ENCODE data around the gene GABRA4. TPM values are rescaled to one million over a fixed set of nuclear protein-coding genes. Genes with fewer than 3 reads are reported as not detected.

The GABRA4 gene
- total RNA-seq, 1 donor from 2014 or later = not detected

DNA sequence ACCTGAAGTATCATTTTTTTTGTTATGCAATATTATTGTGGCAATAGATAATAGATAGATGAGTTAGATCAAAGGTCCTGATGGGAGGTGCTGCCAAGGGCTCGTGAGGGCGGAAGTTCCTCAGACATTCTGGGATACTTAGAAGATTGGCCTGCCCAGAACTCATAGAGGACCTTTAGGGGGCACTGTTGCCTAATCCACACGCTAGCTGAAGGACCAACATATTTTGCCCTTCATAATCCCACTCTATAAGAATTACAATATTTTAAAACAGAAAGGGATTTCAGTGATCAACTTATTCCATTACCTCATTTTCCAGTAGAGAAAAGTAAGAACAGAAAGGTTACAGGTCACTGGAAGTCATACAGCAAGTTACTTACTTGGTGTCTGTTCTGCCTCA lies 61.4 kb downstream of the GABRA4 start:
- no peak for DNase-seq (ENCODE audit: low spot score)

DNA sequence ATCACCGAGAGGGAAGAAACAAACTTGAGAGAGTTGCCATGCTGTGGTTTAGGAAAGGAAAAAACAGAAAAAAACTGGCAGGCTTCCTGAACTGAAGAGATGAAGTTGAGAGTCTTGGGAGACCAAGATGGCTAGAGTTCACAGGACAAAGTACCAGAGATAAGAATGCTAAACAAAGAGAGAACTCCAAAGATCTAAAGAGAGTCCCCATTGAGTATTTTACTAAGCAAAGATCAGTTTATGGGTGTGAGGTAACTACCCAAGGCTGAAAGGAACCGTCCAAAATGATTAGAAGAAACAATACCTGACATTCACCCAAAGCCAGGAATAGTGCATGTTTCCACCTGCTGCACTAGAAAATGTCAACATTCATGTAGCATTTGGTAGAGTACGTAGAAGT lies 62.5 kb downstream of the GABRA4 start:
- no peak for DNase-seq (ENCODE audit: low spot score)

DNA sequence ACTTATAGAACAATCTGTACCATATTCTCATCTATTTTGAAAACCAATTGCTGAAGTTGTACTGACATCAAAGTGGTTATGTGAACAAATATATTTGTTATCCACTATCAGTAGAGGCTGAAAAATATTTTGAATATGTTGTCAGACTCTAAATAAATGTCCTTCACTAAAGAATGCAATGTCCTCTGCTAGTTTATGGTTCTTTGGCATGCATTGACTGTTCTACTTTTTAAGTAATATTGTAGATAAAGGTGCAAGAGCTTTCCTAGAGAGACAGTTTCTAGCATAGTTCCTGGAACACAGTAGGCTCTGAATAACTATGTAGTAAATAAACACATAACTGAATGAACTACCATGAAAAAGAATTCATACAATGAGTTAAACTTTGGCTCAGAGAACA lies 66.2 kb downstream of the GABRA4 start:
- no peak for DNase-seq (ENCODE audit: low spot score)

DNA sequence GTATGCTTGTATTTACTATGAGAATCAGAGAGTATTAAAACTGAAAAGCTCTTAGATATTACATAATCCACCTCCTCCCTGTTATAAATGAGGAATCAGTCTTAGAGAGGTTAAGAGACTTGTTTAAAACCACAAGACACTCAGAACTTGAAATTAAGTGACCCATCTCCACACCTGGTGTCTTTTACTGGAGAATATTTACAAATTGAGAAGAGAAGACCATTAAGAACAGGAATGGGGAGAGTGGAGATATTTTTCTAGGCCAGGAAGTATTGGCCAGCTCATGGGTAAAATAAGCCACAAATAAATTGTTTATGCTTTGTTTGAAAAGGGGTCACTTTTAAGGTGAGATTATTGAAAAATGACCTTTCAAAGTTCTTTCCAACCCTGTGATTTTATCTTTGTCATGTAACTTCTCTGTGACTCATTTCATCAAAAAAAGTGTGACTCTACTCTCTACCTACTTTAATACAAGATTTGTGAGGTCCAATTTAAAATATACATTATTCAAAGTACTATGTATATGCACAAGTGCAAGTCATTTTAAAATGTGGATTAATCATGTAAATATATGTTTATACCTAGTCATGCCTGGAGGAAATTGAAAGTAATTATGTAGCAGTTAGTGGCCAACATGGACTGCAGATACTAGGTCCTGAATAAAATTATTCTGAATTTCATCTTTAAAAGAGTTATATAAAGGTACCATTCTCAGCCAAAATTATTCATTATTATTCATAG lies 68.4 kb downstream of the GABRA4 start:
- DNase-seq (ENCODE audit: low spot score) = no peak

DNA sequence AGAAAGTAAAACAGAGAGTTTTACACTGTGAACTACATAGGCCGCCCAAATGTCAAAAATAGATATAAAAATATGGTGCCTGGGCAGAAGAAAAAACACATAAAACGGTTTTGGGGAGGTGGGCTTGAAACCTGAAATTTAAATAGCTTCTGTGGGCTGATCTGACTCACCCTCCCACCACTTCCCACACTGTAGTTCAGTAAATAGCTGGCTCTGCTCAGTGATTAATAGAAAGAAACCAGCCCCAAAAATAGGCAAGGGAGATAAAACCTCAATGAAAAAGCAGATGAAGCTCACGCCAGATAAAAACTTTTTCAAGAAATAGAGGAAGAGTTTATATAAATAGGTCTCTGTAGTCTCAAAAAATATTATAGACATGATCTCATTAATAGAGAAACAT lies 71.2 kb downstream of the GABRA4 start:
- DNase-seq (ENCODE audit: low spot score) = no peak

DNA sequence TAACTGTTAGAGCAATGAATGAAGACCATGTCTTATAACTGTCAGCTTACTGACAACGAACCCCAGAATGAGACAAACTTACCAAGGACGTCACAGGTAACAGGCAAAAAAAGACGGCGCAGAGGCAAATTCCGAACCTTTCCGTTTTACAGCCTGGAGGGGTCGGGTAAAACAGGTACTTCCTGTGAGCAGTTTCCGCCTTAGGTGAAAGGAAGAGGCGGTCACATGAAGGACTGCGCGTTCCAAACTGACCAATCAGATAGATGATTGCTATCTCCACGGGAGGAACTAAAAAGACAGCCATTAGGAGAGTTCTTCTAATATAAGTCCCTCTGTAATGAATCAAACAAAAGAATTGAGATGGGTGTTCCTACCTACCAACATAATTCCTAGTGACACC lies 84.3 kb downstream of the GABRA4 start, which contains the start of gene COX7B2:
Gene COX7B2, minus strand, starts transcription at position 168 of the 400 bp plus-strand sequence. CDS start 174,053 bp downstream, outside the sequence.
- no peak for DNase-seq (ENCODE audit: low spot score)

DNA sequence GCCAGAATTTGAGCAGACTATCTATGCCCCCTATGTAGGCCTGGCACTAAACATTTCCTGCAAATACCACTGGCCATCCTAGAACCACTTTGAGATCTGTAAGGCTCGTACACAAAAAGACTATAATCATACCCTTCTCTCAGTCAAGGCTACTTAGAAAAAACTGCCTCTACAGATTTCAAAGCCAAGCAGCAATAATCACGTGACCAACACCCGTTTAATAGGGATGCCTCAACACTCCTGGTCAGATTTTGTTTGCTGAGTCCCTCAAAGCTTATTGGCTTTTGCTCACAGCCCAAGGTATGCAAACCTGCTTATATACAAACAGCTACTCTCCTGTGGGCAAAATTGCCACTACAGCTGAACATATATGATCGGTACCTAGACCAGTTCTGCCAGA lies 85.2 kb downstream of the GABRA4 start:
- DNase-seq (ENCODE audit: low spot score) = no peak

DNA sequence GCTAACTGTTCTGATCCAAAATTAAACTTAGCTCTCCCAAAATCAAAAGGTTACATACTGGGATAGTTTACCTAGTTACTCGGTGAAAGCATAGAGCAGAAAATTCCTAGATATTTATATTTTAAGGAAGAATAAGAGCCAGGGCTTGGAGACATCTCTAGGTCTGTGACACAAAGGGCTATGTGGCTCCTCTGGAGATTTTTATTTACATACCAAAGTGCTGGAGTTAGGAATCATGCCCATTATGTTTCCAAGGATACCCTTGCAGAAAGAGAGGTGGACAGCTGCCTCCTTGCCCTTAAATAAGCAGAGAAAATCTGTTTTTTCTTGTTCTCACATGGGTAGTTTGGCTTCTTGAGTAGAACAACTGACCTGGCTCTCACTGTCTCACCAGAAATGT lies 93.3 kb downstream of the GABRA4 start:
- DNase-seq (ENCODE audit: low spot score) = no peak

DNA sequence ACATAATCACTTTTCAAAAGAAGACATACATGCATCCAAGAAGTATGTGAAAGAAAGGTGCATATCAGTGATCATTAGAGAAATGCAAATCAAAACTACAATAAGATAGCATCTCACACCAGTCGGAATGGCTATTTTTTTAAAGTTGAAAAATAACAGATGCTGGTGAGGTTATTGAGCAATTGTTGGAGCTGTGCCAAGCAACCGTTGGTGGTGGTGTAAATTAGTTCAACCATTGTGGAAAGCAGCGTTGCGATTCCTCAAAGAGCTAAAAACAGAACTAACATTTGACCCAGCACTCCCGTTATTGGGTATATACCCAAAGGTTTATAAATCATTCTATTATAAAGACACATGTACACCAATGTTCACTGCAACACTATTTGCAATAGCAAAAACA lies 98.6 kb downstream of the GABRA4 start:
- DNase-seq (ENCODE audit: low spot score) = no peak

DNA sequence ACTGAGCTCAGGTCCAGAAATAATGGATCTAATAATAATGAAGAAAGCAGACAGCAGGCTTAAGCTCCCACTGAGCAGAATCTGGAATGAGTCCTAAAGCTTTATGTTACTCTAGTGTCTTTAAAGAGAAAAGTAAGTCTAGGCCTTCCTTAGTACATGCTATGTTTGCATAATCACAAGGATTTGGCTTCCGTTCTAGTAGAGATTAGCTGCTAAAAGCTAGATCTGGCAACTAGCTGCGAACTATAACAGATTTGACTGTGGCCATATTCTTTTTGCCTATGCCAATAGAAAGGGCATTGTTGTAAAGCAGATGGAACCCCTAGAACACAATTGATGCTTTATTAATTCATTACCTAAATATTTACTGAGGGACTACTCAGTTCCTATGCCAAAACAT lies 103.3 kb downstream of the GABRA4 start:
- DNase-seq (ENCODE audit: low spot score) = no peak

DNA sequence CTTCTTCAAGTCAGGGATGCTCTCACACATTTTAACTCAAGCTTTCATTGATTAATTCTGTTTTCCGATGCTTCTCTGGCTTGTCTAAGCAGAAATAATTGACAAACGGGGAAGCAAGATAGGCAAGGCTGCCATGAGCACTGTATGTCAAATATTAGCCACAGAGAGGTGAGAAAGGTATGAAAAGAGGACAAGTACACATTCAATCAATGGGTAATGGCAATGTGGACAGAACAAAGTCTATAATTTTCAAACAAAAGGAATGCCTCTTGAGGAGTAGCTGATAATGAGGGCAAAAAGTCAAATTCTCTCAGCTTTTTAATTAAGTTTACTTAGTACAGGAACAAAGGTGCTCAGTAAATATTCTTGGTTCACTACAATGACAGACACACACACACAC lies 104.0 kb downstream of the GABRA4 start:
- DNase-seq (ENCODE audit: low spot score) = no peak

DNA sequence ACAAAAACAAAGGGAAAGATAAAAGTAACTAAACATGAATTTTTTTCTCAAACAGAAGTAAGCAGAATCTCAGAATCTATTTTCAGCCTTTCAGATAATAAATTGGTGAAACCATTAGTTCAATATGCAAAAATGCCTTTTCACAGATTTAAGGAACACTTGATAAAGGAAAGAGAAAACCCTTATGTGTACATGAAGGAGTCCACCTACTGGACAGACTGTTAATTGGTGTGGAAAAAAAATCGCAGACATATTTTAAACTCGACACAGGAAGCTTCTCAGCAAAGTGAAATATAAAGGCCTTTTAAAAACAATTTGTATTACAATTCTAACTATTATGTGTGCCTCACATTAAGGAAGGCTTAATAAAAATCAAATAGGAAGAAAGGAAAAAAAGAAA lies 106.7 kb downstream of the GABRA4 start:
- DNase-seq (ENCODE audit: low spot score) = no peak

DNA sequence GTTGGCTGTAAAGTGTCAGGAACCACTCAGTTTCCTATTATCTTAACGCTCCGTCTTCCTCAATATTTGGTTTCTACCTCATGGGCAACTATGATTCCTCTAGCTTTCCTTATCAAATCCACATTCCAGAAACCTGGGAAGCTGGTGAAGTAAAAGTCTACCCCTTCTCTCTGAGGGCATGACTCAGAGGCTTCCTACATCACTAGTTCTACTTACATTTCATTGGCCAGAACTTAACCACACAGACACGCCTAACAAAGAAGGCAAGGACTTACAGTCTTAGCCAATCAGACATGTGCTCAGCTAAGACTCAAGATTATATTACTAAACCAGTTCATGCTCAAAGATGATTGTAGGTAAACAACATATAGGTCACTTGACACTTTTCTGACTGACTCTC lies 114.7 kb downstream of the GABRA4 start:
- no peak for DNase-seq (ENCODE audit: low spot score)

DNA sequence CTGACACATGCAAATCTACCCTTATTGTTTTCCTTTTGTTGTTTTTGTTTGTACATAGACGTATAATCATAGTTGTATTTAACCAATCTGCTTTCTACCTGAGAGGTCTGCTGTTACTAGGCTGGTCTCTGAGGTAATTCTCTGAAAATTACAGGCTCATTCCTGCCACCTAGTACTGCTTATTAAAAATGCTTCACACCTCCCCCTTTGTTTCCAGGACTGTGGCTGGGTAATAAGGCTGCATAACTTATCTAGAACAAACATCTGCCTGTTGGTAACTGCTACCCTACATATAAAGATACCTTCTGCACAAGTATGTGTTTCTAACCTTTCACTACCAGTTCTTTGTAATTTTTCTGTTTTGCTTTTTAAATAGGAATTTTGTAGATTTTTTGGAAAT lies 118.6 kb downstream of the GABRA4 start:
- DNase-seq (ENCODE audit: low spot score) = no peak

DNA sequence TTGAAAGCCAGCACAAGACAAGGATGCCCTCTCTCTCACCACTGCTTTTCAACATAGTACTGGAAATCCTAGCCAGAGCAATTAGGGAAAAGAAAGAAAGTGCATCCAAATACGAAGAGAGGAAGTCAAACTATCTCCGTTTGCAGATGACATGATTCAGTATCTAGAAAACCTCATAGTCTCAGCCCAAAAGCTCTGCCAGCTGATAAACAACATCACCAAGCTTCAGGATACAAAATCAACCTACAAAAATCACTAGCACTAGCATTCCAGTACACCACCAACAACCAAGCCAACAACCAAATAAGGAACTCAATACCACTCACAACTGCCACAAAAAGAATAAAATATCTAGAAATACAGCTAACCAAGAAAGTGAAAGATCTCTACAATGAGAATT lies 123.0 kb downstream of the GABRA4 start:
- DNase-seq (ENCODE audit: low spot score) = no peak

Other genes with a start within 250 kb of the GABRA4 start
- not detected for gene COX7B2, start 84.3 kb downstream of the GABRA4 start, total RNA-seq
- not detected for gene GABRB1, start 38.0 kb upstream of the GABRA4 start, total RNA-seq

All from mesenteric fat pad (tissue), 1 donor.